Right atrium auricular region (tissue), 2 donors: ENCODE measurements around the gene PHC1. TPM values are rescaled to one million over a fixed set of nuclear protein-coding genes. Genes with fewer than 3 reads are reported as not detected.

ENCODE experiments used
- DNase-seq: peaks from one replicate; pipeline ENCODE4 v3.0.0-alpha.2; 2019; ENCODE audit warnings: low spot score
- H3K27ac ChIP-seq, 2 donors: fragments of 200-600 bp; sonication (generic); 1 replicate in 1 of 2; 2 replicates in 1 of 2; pipeline ENCODE4 v1.5.1; 2016 to 2019
- H3K27me3 ChIP-seq, 2 donors: fragments of 200-600 bp; sonication (generic); one replicate each; pipeline versions ENCODE4 v1.5.1 to v1.6.0; 2017 to 2019
- H3K36me3 ChIP-seq: fragments of 200-600 bp; sonication (generic); one replicate; pipeline ENCODE4 v1.5.1; 2016
- H3K4me1 ChIP-seq, 2 donors: fragments of 200-600 bp; sonication (generic); one replicate each; pipeline versions ENCODE4 v1.5.1 to v1.6.0; 2017 to 2019
- H3K4me3 ChIP-seq, 2 donors: fragments of 200-600 bp; sonication (generic); 1 replicate in 1 of 2; 2 replicates in 1 of 2; pipeline ENCODE4 v1.5.1; 2017 to 2019; ENCODE audit warnings: mild to moderate bottlenecking in 1 of 2, moderate library complexity in 1 of 2
- H3K9me3 ChIP-seq, 2 donors: fragments of 200-600 bp; sonication (generic); one replicate each; pipeline ENCODE4 v1.5.1; 2019
- total RNA-seq, 2 donors: library from RNA; depleted of rRNA; stranded (reverse); fragments of >200 nt; gene quantifications; one replicate each; pipeline ENCODE4 v1.1.0, GENCODE V29; 2016
- TF ChIP-seq, protein P1 (sequence below), 2 donors: fragments of 200-600 bp; sonication (generic); IDR thresholded peaks; one replicate each; pipeline ENCODE4 v1.5.1; 2019; ENCODE audit warnings: antibody characterized with exemption in 2 of 2

The PHC1 gene
- total RNA-seq, 2 donors from 2014 or later = 22.7 to 58.4 TPM

DNA sequence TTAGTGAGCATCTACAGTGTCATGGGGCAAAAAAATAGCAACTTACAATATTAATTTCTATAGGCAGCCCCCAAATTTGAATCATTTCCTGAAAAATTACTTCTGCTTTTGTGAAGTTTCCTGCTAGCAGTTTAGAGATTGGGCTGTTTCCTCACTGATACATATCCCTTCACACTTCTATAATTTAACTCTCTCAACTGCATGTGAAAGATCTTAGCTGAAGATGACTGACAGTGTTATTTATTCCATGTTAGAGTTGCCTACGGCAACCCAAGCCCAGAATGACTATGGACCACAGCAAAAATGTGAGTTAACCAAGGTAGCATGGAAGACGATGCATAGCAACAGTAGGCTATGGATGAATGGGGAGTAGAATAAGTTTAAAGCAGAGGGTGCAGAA is 75.1 kb downstream of the PHC1 start, which contains the start of gene KLRG1:
Gene KLRG1, plus strand, starts transcription at position 134 of the 400 bp plus-strand sequence. Its CDS starts 90 bp downstream, at position 224.
- Histone ChIP-seq H3K27me3 (no peaks in the 10 kb centered on the region), H3K27ac (no peak within 1 kb of the TSS), H3K4me1 (peaks cover 0 to 17% of the 10 kb centered on the region in 2 donors), H3K4me3 (no peak within 1 kb of the TSS), H3K36me3 (no peaks in the 10 kb centered on the region), H3K9me3 (no peaks in the 10 kb centered on the region)
- no peak for DNase-seq
- TF ChIP-seq, protein P1, sequence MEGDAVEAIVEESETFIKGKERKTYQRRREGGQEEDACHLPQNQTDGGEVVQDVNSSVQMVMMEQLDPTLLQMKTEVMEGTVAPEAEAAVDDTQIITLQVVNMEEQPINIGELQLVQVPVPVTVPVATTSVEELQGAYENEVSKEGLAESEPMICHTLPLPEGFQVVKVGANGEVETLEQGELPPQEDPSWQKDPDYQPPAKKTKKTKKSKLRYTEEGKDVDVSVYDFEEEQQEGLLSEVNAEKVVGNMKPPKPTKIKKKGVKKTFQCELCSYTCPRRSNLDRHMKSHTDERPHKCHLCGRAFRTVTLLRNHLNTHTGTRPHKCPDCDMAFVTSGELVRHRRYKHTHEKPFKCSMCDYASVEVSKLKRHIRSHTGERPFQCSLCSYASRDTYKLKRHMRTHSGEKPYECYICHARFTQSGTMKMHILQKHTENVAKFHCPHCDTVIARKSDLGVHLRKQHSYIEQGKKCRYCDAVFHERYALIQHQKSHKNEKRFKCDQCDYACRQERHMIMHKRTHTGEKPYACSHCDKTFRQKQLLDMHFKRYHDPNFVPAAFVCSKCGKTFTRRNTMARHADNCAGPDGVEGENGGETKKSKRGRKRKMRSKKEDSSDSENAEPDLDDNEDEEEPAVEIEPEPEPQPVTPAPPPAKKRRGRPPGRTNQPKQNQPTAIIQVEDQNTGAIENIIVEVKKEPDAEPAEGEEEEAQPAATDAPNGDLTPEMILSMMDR (IDR thresholded peaks at IDR 0.05) = no peak

Other genes starting within 250 kb of the PHC1 start
- gene RIMKLB, start 216.5 kb upstream of the PHC1 start, total RNA-seq = 10 to 100 TPM in 1 of 2 donors, 1 to 10 TPM in 1; 9.7 to 10.7 TPM
- gene A2ML1, start 91.9 kb upstream of the PHC1 start, total RNA-seq = under 1 TPM in 1 of 2 donors, not detected in 1; 0.15 TPM
- gene M6PR, start 35.1 kb downstream of the PHC1 start, total RNA-seq = 100 to 1,000 TPM; 101 to 112 TPM
- gene KLRG1, start 75.0 kb downstream of the PHC1 start, total RNA-seq = 1 to 10 TPM; 1.7 to 3.3 TPM
- 100 to 1,000 TPM; 340 to 683 TPM for gene A2M, start 201.4 kb downstream of the PHC1 start, total RNA-seq